Measurements from ENCODE around the gene DCAF15.
"Not testable (repeated sequence)": the region's sequence is repeated elsewhere in the genome, so short reads cannot be mapped to it uniquely, and the experiment has no call there.

DCAF15 gene

GRCh38 chr19:13965377-13965896 is 13.1 kb downstream of the DCAF15 start:
- no peak overlapping the region for H3K27ac ChIP-seq
- peaks cover 17% of the 10 kb centered on the region; the same call in 1 of the 2 replicates for H3K36me3 ChIP-seq (ENCODE audit: insufficient read depth, low read length)
- no peak for TF ChIP-seq POLR2AphosphoS5 (IDR thresholded peaks at IDR 0.05; ENCODE audit: borderline replicate concordance, low read depth, low read length)
- no peak for TF ChIP-seq FOXP2 (optimal IDR thresholded peaks at IDR 0.05; ENCODE audit: control extremely low read depth, extremely low read length, insufficient read depth)
- no peak for TF ChIP-seq EZH2 (IDR thresholded peaks at IDR 0.05)
- DNase-seq (ENCODE audit: low read depth, low spot score), result no peak
- H3K9me3 ChIP-seq (ENCODE audit: low read depth, low read length), result no peaks in the 10 kb centered on the region
- H3K9ac ChIP-seq (ENCODE audit: insufficient read length), result no peak overlapping the region
- no peak overlapping the region for H3K4me3 ChIP-seq

GRCh38 chr19:13965926-13966683 is 13.8 kb downstream of the DCAF15 start:
- DNase-seq (ENCODE audit: low read depth, low spot score), result no peak
- Histone ChIP-seq H3K27ac (no peak overlapping the region), H3K36me3 (ENCODE audit: insufficient read depth, low read length) (peaks cover 11% of the 10 kb centered on the region; the same call in 1 of the 2 replicates), H3K9ac (ENCODE audit: insufficient read length) (no peak overlapping the region), H3K9me3 (ENCODE audit: low read depth, low read length) (no peaks in the 10 kb centered on the region), H3K4me3 (no peak overlapping the region)
- TF ChIP-seq POLR2AphosphoS5 (IDR thresholded peaks at IDR 0.05; ENCODE audit: borderline replicate concordance, low read depth, low read length), result no peak
- no peak for TF ChIP-seq EZH2 (IDR thresholded peaks at IDR 0.05)

GRCh38 chr19:13966684-13967128 is 14.4 kb downstream of the DCAF15 start:
- Histone ChIP-seq H3K4me3 (no peak overlapping the region), H3K27ac (no peak overlapping the region), H3K36me3 (ENCODE audit: insufficient read depth, low read length) (peaks cover 7% of the 10 kb centered on the region; the same call in 1 of the 2 replicates), H3K9me3 (ENCODE audit: low read depth, low read length) (no peaks in the 10 kb centered on the region), H3K9ac (ENCODE audit: insufficient read length) (no peak overlapping the region)
- no peak for DNase-seq (ENCODE audit: low read depth, low spot score)
- TF ChIP-seq POLR2AphosphoS5 (IDR thresholded peaks at IDR 0.05; ENCODE audit: borderline replicate concordance, low read depth, low read length) (no peak), EZH2 (IDR thresholded peaks at IDR 0.05) (no peak), FOXP2 (optimal IDR thresholded peaks at IDR 0.05; ENCODE audit: control extremely low read depth, extremely low read length, insufficient read depth) (no peak)

GRCh38 chr19:13967206-13967605 is 14.9 kb downstream of the DCAF15 start:
- H3K27ac ChIP-seq; H3K9ac ChIP-seq (ENCODE audit: insufficient read length); H3K9me3 ChIP-seq (ENCODE audit: low read depth, low read length); DNase-seq (ENCODE audit: low read depth, low spot score); H3K4me3 ChIP-seq; H3K36me3 ChIP-seq (ENCODE audit: insufficient read depth, low read length): not testable (repeated sequence)

GRCh38 chr19:13968383-13968935 is 16.1 kb downstream of the DCAF15 start:
- no peak overlapping the region for H3K9ac ChIP-seq (ENCODE audit: insufficient read length)
- no peak overlapping the region for H3K4me3 ChIP-seq
- TF ChIP-seq FOXP2 (optimal IDR thresholded peaks at IDR 0.05; ENCODE audit: control extremely low read depth, extremely low read length, insufficient read depth), result no peak
- TF ChIP-seq EZH2 (IDR thresholded peaks at IDR 0.05), result no peak
- TF ChIP-seq POLR2AphosphoS5 (IDR thresholded peaks at IDR 0.05; ENCODE audit: borderline replicate concordance, low read depth, low read length), result no peak
- H3K9me3 ChIP-seq (ENCODE audit: low read depth, low read length), result no peaks in the 10 kb centered on the region
- H3K27ac ChIP-seq, result no peak overlapping the region
- no peak for DNase-seq (ENCODE audit: low read depth, low spot score)
- H3K36me3 ChIP-seq (ENCODE audit: insufficient read depth, low read length), result peaks cover 7% of the 10 kb centered on the region; the same call in 1 of the 2 replicates

GRCh38 chr19:13968999-13969398 is 16.7 kb downstream of the DCAF15 start:
- no peak for TF ChIP-seq FOXP2 (optimal IDR thresholded peaks at IDR 0.05; ENCODE audit: control extremely low read depth, extremely low read length, insufficient read depth)
- no peak for TF ChIP-seq EZH2 (IDR thresholded peaks at IDR 0.05)
- no peak for TF ChIP-seq POLR2AphosphoS5 (IDR thresholded peaks at IDR 0.05; ENCODE audit: borderline replicate concordance, low read depth, low read length)
- Histone ChIP-seq H3K27ac (no peak overlapping the region), H3K9ac (ENCODE audit: insufficient read length) (no peak overlapping the region), H3K4me3 (no peak overlapping the region), H3K36me3 (ENCODE audit: insufficient read depth, low read length) (peaks cover 7% of the 10 kb centered on the region; the same call in 1 of the 2 replicates), H3K9me3 (ENCODE audit: low read depth, low read length) (no peaks in the 10 kb centered on the region)
- DNase-seq (ENCODE audit: low read depth, low spot score), result no peak

GRCh38 chr19:13969897-13970296 is 17.6 kb downstream of the DCAF15 start:
- Histone ChIP-seq H3K9ac (ENCODE audit: insufficient read length) (no peak overlapping the region), H3K4me3 (no peak overlapping the region), H3K9me3 (ENCODE audit: low read depth, low read length) (no peaks in the 10 kb centered on the region), H3K36me3 (ENCODE audit: insufficient read depth, low read length) (peaks cover 7% of the 10 kb centered on the region; the same call in 1 of the 2 replicates), H3K27ac (no peak overlapping the region)
- DNase-seq (ENCODE audit: low read depth, low spot score), result no peak
- no peak for TF ChIP-seq EZH2 (IDR thresholded peaks at IDR 0.05)
- no peak for TF ChIP-seq POLR2AphosphoS5 (IDR thresholded peaks at IDR 0.05; ENCODE audit: borderline replicate concordance, low read depth, low read length)
- TF ChIP-seq FOXP2 (optimal IDR thresholded peaks at IDR 0.05; ENCODE audit: control extremely low read depth, extremely low read length, insufficient read depth), result no peak

- not testable (repeated sequence) for H3K9ac ChIP-seq (ENCODE audit: insufficient read length); DNase-seq (ENCODE audit: low read depth, low spot score); H3K9me3 ChIP-seq (ENCODE audit: low read depth, low read length); H3K4me3 ChIP-seq; H3K36me3 ChIP-seq (ENCODE audit: insufficient read depth, low read length); H3K27ac ChIP-seq
These were observed 19.6 kb downstream of the DCAF15 start for GRCh38 chr19:13971868-13972267.
